Measurements from ENCODE around the gene SLC44A1. TPM values are rescaled to one million over a fixed set of nuclear protein-coding genes. Genes with fewer than 3 reads are reported as not detected.

Gene SLC44A1
- total and polyA plus RNA-seq, 2 of the 13 experiments (the other 11 are each of a cell fraction or from before 2014, with no cell fraction given), result 21.4 to 40.8 TPM

DNA sequence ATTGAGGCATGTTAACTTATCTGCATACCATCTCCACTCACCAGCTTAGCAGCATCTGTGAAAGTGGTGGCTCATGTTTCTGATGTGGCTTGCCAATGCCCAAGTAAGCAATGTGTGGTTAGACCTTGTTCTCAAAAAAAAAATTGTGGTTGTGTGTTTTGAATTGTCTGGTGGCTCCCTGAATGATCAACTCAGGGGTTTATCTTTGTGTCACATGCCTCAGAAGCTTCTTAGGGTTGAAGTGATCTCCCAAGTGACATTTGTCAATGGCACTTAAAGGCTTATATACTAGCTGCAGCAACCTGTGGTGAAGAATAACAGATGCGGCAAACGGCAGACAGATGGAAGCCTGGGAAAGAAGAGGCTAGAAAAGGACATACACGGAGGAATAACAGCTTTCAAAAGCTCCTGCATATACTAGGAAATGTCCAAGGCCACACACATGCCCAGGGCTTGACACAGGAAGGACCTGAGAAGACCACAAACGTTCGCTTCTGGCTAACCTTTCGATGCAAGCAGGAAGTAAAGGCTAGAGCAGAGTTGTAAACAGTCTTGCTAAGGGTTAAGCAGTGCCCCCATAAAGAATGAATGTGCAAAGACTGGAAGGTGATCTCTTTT lies 161.2 kb downstream of the SLC44A1 start:
- ChIA-PET POLR2A (no interaction called here), CTCF (ENCODE audit: low intra/inter-chr PET ratio, low total read pairs) (no interaction called here)
- TF ChIP-seq HMG20A (CRISPR knock-in tag; IDR thresholded peaks at IDR 0.05; ENCODE audit: borderline replicate concordance) (peak; percentile 27; the same call in 1 of the 2 replicates), HOXA3 (CRISPR knock-in tag; IDR thresholded peaks at IDR 0.05) (no peak), TEAD3 (CRISPR knock-in tag; optimal IDR thresholded peaks at IDR 0.05; ENCODE audit: borderline replicate concordance) (peak; percentile 3), ELF3 (CRISPR knock-in tag; IDR thresholded peaks at IDR 0.05) (peak; percentile 66), TAF15 (IDR thresholded peaks at IDR 0.05; ENCODE audit: low read depth, low read length, poor library complexity, severe bottlenecking) (no peak), ZMYM4 (CRISPR knock-in tag; IDR thresholded peaks at IDR 0.05) (0 out of 2 replicates have a peak, but pooled peaks have one; percentile 12), ZNF20 (CRISPR knock-in tag; IDR thresholded peaks at IDR 0.05) (no peak), PHF5A (CRISPR knock-in tag; IDR thresholded peaks at IDR 0.05; ENCODE audit: low read depth, unreplicated experiment) (no peak)
- TF ChIP-seq, protein P1, sequence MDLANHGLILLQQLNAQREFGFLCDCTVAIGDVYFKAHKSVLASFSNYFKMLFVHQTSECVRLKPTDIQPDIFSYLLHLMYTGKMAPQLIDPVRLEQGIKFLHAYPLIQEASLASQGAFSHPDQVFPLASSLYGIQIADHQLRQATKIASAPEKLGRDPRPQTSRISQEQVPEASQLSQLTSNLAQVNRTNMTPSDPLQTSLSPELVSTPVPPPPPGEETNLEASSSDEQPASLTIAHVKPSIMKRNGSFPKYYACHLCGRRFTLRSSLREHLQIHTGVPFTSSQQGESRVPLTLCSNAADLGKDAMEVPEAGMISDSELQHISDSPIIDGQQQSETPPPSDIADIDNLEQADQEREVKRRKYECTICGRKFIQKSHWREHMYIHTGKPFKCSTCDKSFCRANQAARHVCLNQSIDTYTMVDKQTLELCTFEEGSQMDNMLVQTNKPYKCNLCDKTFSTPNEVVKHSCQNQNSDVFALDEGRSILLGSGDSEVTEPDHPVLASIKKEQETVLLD (CRISPR knock-in tag; IDR thresholded peaks at IDR 0.05; ENCODE audit: low read depth), result no peak
- TF ChIP-seq, protein P2, sequence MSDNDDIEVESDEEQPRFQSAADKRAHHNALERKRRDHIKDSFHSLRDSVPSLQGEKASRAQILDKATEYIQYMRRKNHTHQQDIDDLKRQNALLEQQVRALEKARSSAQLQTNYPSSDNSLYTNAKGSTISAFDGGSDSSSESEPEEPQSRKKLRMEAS (IDR thresholded peaks at IDR 0.05), result peak; percentile 29; the same call in 1 of the 2 replicates
- TF ChIP-seq, protein P3, sequence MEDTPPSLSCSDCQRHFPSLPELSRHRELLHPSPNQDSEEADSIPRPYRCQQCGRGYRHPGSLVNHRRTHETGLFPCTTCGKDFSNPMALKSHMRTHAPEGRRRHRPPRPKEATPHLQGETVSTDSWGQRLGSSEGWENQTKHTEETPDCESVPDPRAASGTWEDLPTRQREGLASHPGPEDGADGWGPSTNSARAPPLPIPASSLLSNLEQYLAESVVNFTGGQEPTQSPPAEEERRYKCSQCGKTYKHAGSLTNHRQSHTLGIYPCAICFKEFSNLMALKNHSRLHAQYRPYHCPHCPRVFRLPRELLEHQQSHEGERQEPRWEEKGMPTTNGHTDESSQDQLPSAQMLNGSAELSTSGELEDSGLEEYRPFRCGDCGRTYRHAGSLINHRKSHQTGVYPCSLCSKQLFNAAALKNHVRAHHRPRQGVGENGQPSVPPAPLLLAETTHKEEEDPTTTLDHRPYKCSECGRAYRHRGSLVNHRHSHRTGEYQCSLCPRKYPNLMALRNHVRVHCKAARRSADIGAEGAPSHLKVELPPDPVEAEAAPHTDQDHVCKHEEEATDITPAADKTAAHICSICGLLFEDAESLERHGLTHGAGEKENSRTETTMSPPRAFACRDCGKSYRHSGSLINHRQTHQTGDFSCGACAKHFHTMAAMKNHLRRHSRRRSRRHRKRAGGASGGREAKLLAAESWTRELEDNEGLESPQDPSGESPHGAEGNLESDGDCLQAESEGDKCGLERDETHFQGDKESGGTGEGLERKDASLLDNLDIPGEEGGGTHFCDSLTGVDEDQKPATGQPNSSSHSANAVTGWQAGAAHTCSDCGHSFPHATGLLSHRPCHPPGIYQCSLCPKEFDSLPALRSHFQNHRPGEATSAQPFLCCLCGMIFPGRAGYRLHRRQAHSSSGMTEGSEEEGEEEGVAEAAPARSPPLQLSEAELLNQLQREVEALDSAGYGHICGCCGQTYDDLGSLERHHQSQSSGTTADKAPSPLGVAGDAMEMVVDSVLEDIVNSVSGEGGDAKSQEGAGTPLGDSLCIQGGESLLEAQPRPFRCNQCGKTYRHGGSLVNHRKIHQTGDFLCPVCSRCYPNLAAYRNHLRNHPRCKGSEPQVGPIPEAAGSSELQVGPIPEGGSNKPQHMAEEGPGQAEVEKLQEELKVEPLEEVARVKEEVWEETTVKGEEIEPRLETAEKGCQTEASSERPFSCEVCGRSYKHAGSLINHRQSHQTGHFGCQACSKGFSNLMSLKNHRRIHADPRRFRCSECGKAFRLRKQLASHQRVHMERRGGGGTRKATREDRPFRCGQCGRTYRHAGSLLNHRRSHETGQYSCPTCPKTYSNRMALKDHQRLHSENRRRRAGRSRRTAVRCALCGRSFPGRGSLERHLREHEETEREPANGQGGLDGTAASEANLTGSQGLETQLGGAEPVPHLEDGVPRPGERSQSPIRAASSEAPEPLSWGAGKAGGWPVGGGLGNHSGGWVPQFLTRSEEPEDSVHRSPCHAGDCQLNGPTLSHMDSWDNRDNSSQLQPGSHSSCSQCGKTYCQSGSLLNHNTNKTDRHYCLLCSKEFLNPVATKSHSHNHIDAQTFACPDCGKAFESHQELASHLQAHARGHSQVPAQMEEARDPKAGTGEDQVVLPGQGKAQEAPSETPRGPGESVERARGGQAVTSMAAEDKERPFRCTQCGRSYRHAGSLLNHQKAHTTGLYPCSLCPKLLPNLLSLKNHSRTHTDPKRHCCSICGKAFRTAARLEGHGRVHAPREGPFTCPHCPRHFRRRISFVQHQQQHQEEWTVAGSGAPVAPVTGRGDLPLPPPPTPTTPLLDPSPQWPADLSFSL (CRISPR knock-in tag; IDR thresholded peaks at IDR 0.05), result peak; percentile 46; the same call in 1 of the 2 replicates
- TF ChIP-seq, protein P4, sequence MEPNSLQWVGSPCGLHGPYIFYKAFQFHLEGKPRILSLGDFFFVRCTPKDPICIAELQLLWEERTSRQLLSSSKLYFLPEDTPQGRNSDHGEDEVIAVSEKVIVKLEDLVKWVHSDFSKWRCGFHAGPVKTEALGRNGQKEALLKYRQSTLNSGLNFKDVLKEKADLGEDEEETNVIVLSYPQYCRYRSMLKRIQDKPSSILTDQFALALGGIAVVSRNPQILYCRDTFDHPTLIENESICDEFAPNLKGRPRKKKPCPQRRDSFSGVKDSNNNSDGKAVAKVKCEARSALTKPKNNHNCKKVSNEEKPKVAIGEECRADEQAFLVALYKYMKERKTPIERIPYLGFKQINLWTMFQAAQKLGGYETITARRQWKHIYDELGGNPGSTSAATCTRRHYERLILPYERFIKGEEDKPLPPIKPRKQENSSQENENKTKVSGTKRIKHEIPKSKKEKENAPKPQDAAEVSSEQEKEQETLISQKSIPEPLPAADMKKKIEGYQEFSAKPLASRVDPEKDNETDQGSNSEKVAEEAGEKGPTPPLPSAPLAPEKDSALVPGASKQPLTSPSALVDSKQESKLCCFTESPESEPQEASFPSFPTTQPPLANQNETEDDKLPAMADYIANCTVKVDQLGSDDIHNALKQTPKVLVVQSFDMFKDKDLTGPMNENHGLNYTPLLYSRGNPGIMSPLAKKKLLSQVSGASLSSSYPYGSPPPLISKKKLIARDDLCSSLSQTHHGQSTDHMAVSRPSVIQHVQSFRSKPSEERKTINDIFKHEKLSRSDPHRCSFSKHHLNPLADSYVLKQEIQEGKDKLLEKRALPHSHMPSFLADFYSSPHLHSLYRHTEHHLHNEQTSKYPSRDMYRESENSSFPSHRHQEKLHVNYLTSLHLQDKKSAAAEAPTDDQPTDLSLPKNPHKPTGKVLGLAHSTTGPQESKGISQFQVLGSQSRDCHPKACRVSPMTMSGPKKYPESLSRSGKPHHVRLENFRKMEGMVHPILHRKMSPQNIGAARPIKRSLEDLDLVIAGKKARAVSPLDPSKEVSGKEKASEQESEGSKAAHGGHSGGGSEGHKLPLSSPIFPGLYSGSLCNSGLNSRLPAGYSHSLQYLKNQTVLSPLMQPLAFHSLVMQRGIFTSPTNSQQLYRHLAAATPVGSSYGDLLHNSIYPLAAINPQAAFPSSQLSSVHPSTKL (CRISPR knock-in tag; IDR thresholded peaks at IDR 0.05), result 0 out of 2 replicates have a peak, but pooled peaks have one; percentile 23

More for the DNA sequence above, 161.2 kb downstream of the SLC44A1 start:
- H3K27me3 ChIP-seq (ENCODE audit: control insufficient read depth in 1 of 2, insufficient read depth in 2 of 2, low read length in 2 of 2), result no peaks in the 10 kb centered on the region
- no peak overlapping the region for H3K4me2 ChIP-seq (ENCODE audit: low read depth, low read length)
- no peak for DNase-seq (ENCODE audit: low spot score)
- peak; percentile 43 for FAIRE-seq
- BruUV-seq (replicated peaks), result no TSS peak
- WGBS (ENCODE audit: low lambda C conversion rate), result 46% methylated on average over 6 of the region's 6 CpGs
- peak; percentile 63 for ATAC-seq
- no peaks in the 10 kb centered on the region for H3K36me3 ChIP-seq (replicated peaks in 1 of 2; ENCODE audit: control insufficient read depth in 1 of 2, insufficient read depth in 2 of 2, low read length in 2 of 2)
- H2AFZ ChIP-seq (ENCODE audit: low read length), result no peak overlapping the region
- peaks cover 14% of the 10 kb centered on the region for H3K4me1 ChIP-seq (ENCODE audit: insufficient read depth, low read length)
- H3K4me3 ChIP-seq (replicated peaks in 1 of 3; ENCODE audit: insufficient read depth in 1 of 3, low read depth in 2 of 3, low read length in 3 of 3), result no peak overlapping the region
- peak overlapping the region; percentile 40 for H3K27ac ChIP-seq (ENCODE audit: extremely low read length, insufficient read depth, low read length)
- no peak overlapping the region for H3K9ac ChIP-seq (ENCODE audit: insufficient read depth, low read depth, low read length)
- H3K9me3 ChIP-seq (ENCODE audit: low read length), result no peaks in the 10 kb centered on the region
- no peaks in the 10 kb centered on the region for H3K79me2 ChIP-seq (ENCODE audit: insufficient read depth, low read length)
- in situ Hi-C loops (cut with HindIII; ENCODE audit: extremely low pct_ligation_motif_present, low pct_unique_long_range_greater_than_20kb) (no loop called here), intact Hi-C loops (cut with micrococcal nuclease; ENCODE audit: unreplicated experiment) (no loop called here)
- no peaks in the 10 kb centered on the region for H4K20me1 ChIP-seq (ENCODE audit: insufficient read depth, low read length)
